Measurements from ENCODE around the gene PPP1R12C.

DNA sequence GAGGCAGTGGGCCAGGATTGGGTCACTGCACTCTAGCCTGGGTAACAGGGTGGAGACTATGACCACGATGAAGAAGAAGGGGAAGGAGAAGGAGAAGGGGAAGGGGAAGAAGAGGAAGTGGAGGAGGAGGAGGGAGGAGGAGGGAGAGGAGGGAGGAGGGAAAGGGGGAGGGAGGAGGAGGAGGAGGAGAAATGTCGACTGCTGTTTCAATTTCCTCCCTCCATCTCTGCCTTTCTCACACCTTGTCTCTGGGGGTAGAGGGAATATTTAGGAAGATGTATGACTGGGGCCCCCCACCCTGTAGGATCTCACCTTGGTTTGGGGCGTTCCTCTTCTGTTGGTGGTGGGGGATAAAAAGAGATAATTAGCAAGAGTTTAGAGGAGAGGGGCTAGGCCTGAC is 27.8 kb upstream of the PPP1R12C start:
- TF ChIP-seq, protein P1, sequence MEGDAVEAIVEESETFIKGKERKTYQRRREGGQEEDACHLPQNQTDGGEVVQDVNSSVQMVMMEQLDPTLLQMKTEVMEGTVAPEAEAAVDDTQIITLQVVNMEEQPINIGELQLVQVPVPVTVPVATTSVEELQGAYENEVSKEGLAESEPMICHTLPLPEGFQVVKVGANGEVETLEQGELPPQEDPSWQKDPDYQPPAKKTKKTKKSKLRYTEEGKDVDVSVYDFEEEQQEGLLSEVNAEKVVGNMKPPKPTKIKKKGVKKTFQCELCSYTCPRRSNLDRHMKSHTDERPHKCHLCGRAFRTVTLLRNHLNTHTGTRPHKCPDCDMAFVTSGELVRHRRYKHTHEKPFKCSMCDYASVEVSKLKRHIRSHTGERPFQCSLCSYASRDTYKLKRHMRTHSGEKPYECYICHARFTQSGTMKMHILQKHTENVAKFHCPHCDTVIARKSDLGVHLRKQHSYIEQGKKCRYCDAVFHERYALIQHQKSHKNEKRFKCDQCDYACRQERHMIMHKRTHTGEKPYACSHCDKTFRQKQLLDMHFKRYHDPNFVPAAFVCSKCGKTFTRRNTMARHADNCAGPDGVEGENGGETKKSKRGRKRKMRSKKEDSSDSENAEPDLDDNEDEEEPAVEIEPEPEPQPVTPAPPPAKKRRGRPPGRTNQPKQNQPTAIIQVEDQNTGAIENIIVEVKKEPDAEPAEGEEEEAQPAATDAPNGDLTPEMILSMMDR (IDR thresholded peaks at IDR 0.05): no peak
- TF ChIP-seq ZFX (IDR thresholded peaks at IDR 0.05; ENCODE audit: borderline replicate concordance): no peak
